Retina (tissue), 1 donor: Measurements from ENCODE around the gene NR1D1.

Experiments used
- DNase-seq: peaks from one replicate; pipeline ENCODE4 v3.0.0-alpha.2; 2016

NR1D1 gene

GRCh38 chr17:40111221-40112128, 11.1 kb upstream of the NR1D1 start:
- DNase-seq = peak; percentile 92

GRCh38 chr17:40110026-40110845, 9.8 kb upstream of the NR1D1 start:
- peak; percentile 51 for DNase-seq

GRCh38 chr17:40108970-40109824, 8.8 kb upstream of the NR1D1 start:
- no peak for DNase-seq

- no peak for DNase-seq
These were observed 7.3 kb upstream of the NR1D1 start for GRCh38 chr17:40107522-40108174.

GRCh38 chr17:40106760-40107521, 6.6 kb upstream of the NR1D1 start:
- peak; percentile 72 for DNase-seq

- DNase-seq = no peak
These were observed 5.7 kb upstream of the NR1D1 start for GRCh38 chr17:40105861-40106759.

- DNase-seq = no peak
These were observed 4.5 kb upstream of the NR1D1 start for GRCh38 chr17:40104594-40105486.

GRCh38 chr17:40103688-40104087, 3.3 kb upstream of the NR1D1 start:
- DNase-seq = no peak

GRCh38 chr17:40103071-40103661, 2.8 kb upstream of the NR1D1 start:
- DNase-seq = no peak

GRCh38 chr17:40101367-40102210, 1.2 kb upstream of the NR1D1 start:
- no peak for DNase-seq

GRCh38 chr17:40100669-40101366, 429 bp upstream of the NR1D1 start:
- DNase-seq = peak; percentile 95

- no peak for DNase-seq
These were observed 570 bp downstream of the NR1D1 start for GRCh38 chr17:40099619-40100418.

- peak; percentile 98 for DNase-seq
These were observed 1.4 kb downstream of the NR1D1 start for GRCh38 chr17:40098846-40099618.

GRCh38 chr17:40097931-40098845, 2.2 kb downstream of the NR1D1 start:
- DNase-seq = no peak
